ES-I3 (cell line): ENCODE data around the gene MRNIP.
A peak's percentile ranks its signal among the peaks of the same experiment; 100 is the strongest.
"Not testable (repeated sequence)": the region's sequence is repeated elsewhere in the genome, so short reads cannot be mapped to it uniquely, and the experiment has no call there.

Experiments used
- H3K36me3 ChIP-seq: 2 replicates; pipeline ENCODE4 v1.6.1; 2013; ENCODE audit warnings: mild to moderate bottlenecking, low read length, control low read depth, moderate library complexity; ENCODE audit not compliant: insufficient read depth
- H3K4me1 ChIP-seq: 2 replicates; pipeline ENCODE4 v1.6.1; 2013; ENCODE audit warnings: mild to moderate bottlenecking, control low read depth, low read length; ENCODE audit not compliant: insufficient read depth
- H3K9ac ChIP-seq: 2 replicates; pipeline ENCODE4 v1.6.1; 2013; ENCODE audit warnings: low read depth, mild to moderate bottlenecking, low read length, moderate library complexity
- H3K9me3 ChIP-seq: 2 replicates; pipeline ENCODE4 v1.6.1; 2013; ENCODE audit warnings: mild to moderate bottlenecking, low read length, moderate library complexity; ENCODE audit not compliant: control insufficient read depth, insufficient read depth

Gene MRNIP

GRCh38 chr5:179860301-179860700 is 1.7 kb upstream of the MRNIP start:
- H3K4me1 ChIP-seq = peaks cover 5% of the 10 kb centered on the region; the same call in 1 of the 2 replicates
- peaks cover 4% of the 10 kb centered on the region; the same call in 1 of the 2 replicates for H3K36me3 ChIP-seq
- peak overlapping the region; percentile 95; the same call in 1 of the 2 replicates for H3K9ac ChIP-seq
- no peaks in the 10 kb centered on the region; the same call in 1 of the 2 replicates for H3K9me3 ChIP-seq

- Histone ChIP-seq H3K4me1 (peaks cover 5% of the 10 kb centered on the region; the same call in 1 of the 2 replicates), H3K9ac (peak overlapping the region; percentile 95), H3K36me3 (peaks cover 4% of the 10 kb centered on the region; the same call in 1 of the 2 replicates), H3K9me3 (no peaks in the 10 kb centered on the region; the same call in 1 of the 2 replicates)
Measured at GRCh38 chr5:179858241-179858585, 404 bp downstream of the MRNIP start.

- Histone ChIP-seq H3K9ac (no peak overlapping the region), H3K9me3 (no peaks in the 10 kb centered on the region), H3K4me1 (no peaks in the 10 kb centered on the region), H3K36me3 (peaks cover 14% of the 10 kb centered on the region)
Measured at GRCh38 chr5:179854356-179854755, 4.3 kb downstream of the MRNIP start.

GRCh38 chr5:179852993-179853547 is 5.5 kb downstream of the MRNIP start:
- peaks cover 20% of the 10 kb centered on the region for H3K36me3 ChIP-seq
- H3K4me1 ChIP-seq = no peaks in the 10 kb centered on the region
- no peaks in the 10 kb centered on the region for H3K9me3 ChIP-seq
- no peak overlapping the region for H3K9ac ChIP-seq

GRCh38 chr5:179841621-179842020 is 17.0 kb downstream of the MRNIP start:
- Histone ChIP-seq H3K4me1 (no peaks in the 10 kb centered on the region), H3K36me3 (peaks cover 21% of the 10 kb centered on the region), H3K9me3 (peaks cover 6% of the 10 kb centered on the region; the same call in 1 of the 2 replicates), H3K9ac (no peak overlapping the region)

- peaks cover 6% of the 10 kb centered on the region; the same call in 1 of the 2 replicates for H3K9me3 ChIP-seq
- H3K9ac ChIP-seq = no peak overlapping the region
- peaks cover 28% of the 10 kb centered on the region for H3K36me3 ChIP-seq
- no peaks in the 10 kb centered on the region for H3K4me1 ChIP-seq
Measured at GRCh38 chr5:179840766-179841165, 17.9 kb downstream of the MRNIP start.

- Histone ChIP-seq H3K9ac (no peak overlapping the region), H3K36me3 (peaks cover 28% of the 10 kb centered on the region), H3K9me3 (peaks cover 6% of the 10 kb centered on the region; the same call in 1 of the 2 replicates), H3K4me1 (no peaks in the 10 kb centered on the region)
Measured at GRCh38 chr5:179840321-179840720, 18.3 kb downstream of the MRNIP start.

- peaks cover 3% of the 10 kb centered on the region; the same call in 1 of the 2 replicates for H3K9me3 ChIP-seq
- H3K36me3 ChIP-seq = peaks cover 28% of the 10 kb centered on the region
- no peak overlapping the region for H3K9ac ChIP-seq
- H3K4me1 ChIP-seq = no peaks in the 10 kb centered on the region
Measured at GRCh38 chr5:179839328-179840256, 19.0 kb downstream of the MRNIP start.

- no peak overlapping the region for H3K9ac ChIP-seq
- H3K36me3 ChIP-seq = peaks cover 37% of the 10 kb centered on the region
- H3K4me1 ChIP-seq = no peaks in the 10 kb centered on the region
- no peaks in the 10 kb centered on the region for H3K9me3 ChIP-seq
Measured at GRCh38 chr5:179837076-179838011, 21.3 kb downstream of the MRNIP start.

- H3K9me3 ChIP-seq = no peaks in the 10 kb centered on the region
- H3K36me3 ChIP-seq = peaks cover 41% of the 10 kb centered on the region
- H3K9ac ChIP-seq = no peak overlapping the region
- H3K4me1 ChIP-seq = no peaks in the 10 kb centered on the region
Measured at GRCh38 chr5:179836225-179837019, 22.2 kb downstream of the MRNIP start.

- H3K4me1 ChIP-seq, H3K9ac ChIP-seq, H3K9me3 ChIP-seq: not testable (repeated sequence)
- peaks cover 45% of the 10 kb centered on the region for H3K36me3 ChIP-seq
Measured at GRCh38 chr5:179834871-179835270, 23.7 kb downstream of the MRNIP start.

GRCh38 chr5:179834120-179834519 is 24.5 kb downstream of the MRNIP start:
- peaks cover 46% of the 10 kb centered on the region for H3K36me3 ChIP-seq

GRCh38 chr5:179833709-179834070 is 24.9 kb downstream of the MRNIP start:
- Histone ChIP-seq H3K36me3 (peaks cover 49% of the 10 kb centered on the region), H3K9ac (no peak overlapping the region)

More at GRCh38 chr5:179834120-179834519, 24.5 kb downstream of the MRNIP start:
- Histone ChIP-seq H3K9ac (no peak overlapping the region), H3K9me3 (no peaks in the 10 kb centered on the region), H3K4me1 (peaks cover 6% of the 10 kb centered on the region; the same call in 1 of the 2 replicates)

More at GRCh38 chr5:179833709-179834070, 24.9 kb downstream of the MRNIP start:
- no peaks in the 10 kb centered on the region for H3K9me3 ChIP-seq
- peaks cover 8% of the 10 kb centered on the region; the same call in 1 of the 2 replicates for H3K4me1 ChIP-seq
